Upper lobe of right lung (tissue), 1 donor: ENCODE measurements around the gene HOXC11. TPM values are rescaled to one million over a fixed set of nuclear protein-coding genes. Genes with fewer than 3 reads are reported as not detected.

Experiments
- ATAC-seq: fragments of 200-7000 bp; cut with Tn5 transposase; one replicate; pipeline ENCODE4 v1.9.1; 2020; ENCODE audit warnings: mild to moderate bottlenecking, moderate library complexity
- DNase-seq: peaks from one replicate; pipeline ENCODE4 v3.0.0-alpha.2; 2020
- H3K27ac ChIP-seq: fragments of 200-600 bp; one replicate; pipeline ENCODE4 v1.8.0; 2022
- H3K27me3 ChIP-seq: fragments of 200-600 bp; one replicate; pipeline ENCODE4 v1.8.0; 2022; ENCODE audit warnings: mild to moderate bottlenecking
- H3K36me3 ChIP-seq: fragments of 200-600 bp; one replicate; pipeline ENCODE4 v1.8.0; 2022
- H3K4me1 ChIP-seq: fragments of 200-600 bp; one replicate; pipeline ENCODE4 v1.8.0; 2022
- H3K4me3 ChIP-seq: fragments of 200-600 bp; one replicate; pipeline ENCODE4 v1.8.0; 2022; ENCODE audit warnings: mild to moderate bottlenecking
- H3K9me3 ChIP-seq: fragments of 200-600 bp; one replicate; pipeline ENCODE4 v1.8.0; 2022
- intact Hi-C: fragments of 100-400 bp; cut with DNase I; formaldehyde crosslinking; loops from one replicate; pipeline ENCODE4 v1.11.0; 2022
- total RNA-seq: library from RNA; stranded (reverse); fragmentation: NEBNext Ultra II Directional; extraction: Animal tissue kit (Norgen Biotek cat#: 25700); gene quantifications from one replicate; pipeline ENCODE4 v1.2.1, GENCODE V29; 2021
- TF ChIP-seq, protein P1 (sequence below): fragments of 200-600 bp; IDR thresholded peaks from one replicate; pipeline ENCODE4 v1.8.0; 2022; ENCODE audit warnings: antibody characterized with exemption
- donor health status: DM: no; HTN: yes; CAD: no; lungs with severe emphysema.

HOXC11 gene
- total RNA-seq, 1 donor from 2014 or later, result not detected

DNA sequence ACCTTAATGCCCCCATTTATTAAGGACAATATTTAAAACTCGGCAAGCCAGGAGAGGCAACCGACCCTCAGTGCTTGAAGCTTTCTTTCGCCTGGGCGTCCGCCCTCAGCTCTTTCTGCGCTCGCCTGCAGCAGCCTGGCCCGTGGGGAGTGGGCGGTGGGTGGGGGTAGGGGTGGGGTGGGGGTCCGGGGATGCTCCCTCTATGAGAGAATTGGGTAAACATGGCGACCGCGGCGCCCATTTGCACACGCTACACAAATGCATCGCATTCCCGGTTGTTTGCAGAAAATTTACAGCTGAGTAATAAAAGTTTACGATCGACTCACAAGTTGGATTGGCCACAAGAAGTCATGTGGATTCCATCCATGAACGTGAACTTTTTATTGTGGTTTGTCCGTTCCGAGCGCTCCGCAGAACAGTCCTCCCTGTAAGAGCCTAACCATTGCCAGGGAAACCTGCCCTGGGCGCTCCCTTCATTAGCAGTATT, 43.6 kb downstream of the HOXC11 start:
- no peak for ATAC-seq
- no peak for DNase-seq
- Histone ChIP-seq H3K27me3 (peaks cover 95% of the 10 kb centered on the region), H3K36me3 (no peaks in the 10 kb centered on the region), H3K27ac (no peak overlapping the region), H3K4me1 (peaks cover 5% of the 10 kb centered on the region), H3K9me3 (no peaks in the 10 kb centered on the region), H3K4me3 (peak overlapping the region; percentile 48)
- TF ChIP-seq, protein P1, sequence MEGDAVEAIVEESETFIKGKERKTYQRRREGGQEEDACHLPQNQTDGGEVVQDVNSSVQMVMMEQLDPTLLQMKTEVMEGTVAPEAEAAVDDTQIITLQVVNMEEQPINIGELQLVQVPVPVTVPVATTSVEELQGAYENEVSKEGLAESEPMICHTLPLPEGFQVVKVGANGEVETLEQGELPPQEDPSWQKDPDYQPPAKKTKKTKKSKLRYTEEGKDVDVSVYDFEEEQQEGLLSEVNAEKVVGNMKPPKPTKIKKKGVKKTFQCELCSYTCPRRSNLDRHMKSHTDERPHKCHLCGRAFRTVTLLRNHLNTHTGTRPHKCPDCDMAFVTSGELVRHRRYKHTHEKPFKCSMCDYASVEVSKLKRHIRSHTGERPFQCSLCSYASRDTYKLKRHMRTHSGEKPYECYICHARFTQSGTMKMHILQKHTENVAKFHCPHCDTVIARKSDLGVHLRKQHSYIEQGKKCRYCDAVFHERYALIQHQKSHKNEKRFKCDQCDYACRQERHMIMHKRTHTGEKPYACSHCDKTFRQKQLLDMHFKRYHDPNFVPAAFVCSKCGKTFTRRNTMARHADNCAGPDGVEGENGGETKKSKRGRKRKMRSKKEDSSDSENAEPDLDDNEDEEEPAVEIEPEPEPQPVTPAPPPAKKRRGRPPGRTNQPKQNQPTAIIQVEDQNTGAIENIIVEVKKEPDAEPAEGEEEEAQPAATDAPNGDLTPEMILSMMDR, result no peak
- intact Hi-C loops, result no loop called here

DNA sequence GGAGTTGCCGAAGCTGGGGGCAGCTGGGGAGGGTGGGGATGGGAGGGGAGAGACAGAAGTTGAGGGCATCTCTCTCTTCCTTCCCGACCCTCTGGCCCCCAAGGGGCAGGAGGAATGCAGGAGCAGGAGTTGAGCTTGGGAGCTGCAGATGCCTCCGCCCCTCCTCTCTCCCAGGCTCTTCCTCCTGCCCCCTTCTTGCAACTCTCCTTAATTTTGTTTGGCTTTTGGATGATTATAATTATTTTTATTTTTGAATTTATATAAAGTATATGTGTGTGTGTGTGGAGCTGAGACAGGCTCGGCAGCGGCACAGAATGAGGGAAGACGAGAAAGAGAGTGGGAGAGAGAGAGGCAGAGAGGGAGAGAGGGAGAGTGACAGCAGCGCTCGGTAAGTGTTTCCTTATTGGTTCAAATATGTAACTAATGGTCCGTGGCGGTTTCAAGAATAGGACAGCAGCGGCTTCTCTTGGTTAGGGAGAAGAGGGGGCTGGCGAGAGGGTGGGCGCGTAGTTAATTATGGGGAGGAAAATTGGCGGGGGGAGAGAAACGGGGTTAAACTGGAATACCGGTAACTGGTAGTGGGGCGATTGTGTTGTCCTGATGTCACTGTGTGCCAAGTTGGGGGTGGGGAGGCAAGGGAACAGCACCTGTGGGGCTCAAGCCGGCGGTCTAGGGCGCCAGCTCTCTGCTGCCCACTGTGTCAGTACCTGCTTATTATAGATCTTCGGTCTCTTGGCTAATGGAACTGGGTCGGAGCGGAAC, 44.3 kb downstream of the HOXC11 start:
- no peaks in the 10 kb centered on the region for H3K9me3 ChIP-seq
- DNase-seq, result no peak
- intact Hi-C loops, result no loop called here
- H3K4me3 ChIP-seq, result peak overlapping the region; percentile 48
- peaks cover 5% of the 10 kb centered on the region for H3K4me1 ChIP-seq
- peaks cover 94% of the 10 kb centered on the region for H3K27me3 ChIP-seq
- no peaks in the 10 kb centered on the region for H3K36me3 ChIP-seq
- H3K27ac ChIP-seq, result no peak overlapping the region
- no peak for ATAC-seq
- TF ChIP-seq, protein P1, result no peak

DNA sequence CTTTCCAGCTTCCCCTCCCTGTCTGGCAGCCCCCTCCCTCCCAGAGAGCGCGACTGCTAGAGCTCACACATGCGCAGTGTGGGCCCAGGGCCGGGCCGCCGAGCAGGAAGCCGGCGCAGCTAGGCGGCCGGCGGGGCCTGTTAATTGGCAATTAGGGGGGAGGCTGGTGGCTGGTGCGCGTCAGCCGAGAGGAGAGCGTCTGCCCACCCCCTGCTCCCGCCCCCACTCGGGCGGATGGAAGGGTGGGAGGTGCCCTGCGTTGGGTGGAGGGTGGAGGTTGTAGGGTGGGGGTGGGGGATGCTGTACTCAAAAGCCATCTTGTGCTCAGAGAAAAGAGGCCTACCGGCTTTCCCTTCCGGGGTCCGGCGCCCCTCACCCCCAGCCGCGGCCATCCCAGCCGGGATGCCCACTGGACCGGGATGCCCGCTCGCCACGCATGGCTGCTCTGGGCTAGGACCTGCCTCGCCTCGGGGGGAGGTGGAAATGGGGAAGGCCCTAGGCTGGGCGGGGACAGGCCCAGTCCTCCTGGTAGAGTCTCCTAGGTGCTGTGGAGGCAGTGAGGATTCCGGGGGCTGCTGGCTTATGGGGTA, 45.0 kb downstream of the HOXC11 start:
- intact Hi-C loops, result no loop called here
- H3K9me3 ChIP-seq, result no peaks in the 10 kb centered on the region
- peak overlapping the region; percentile 68 for H3K27ac ChIP-seq
- DNase-seq (peak; percentile 84), ATAC-seq (peak; percentile 78)
- H3K4me3 ChIP-seq, result peak overlapping the region; percentile 48
- TF ChIP-seq, protein P1, result no peak
- H3K36me3 ChIP-seq, result no peaks in the 10 kb centered on the region
- peaks cover 5% of the 10 kb centered on the region for H3K4me1 ChIP-seq
- peaks cover 94% of the 10 kb centered on the region for H3K27me3 ChIP-seq

DNA sequence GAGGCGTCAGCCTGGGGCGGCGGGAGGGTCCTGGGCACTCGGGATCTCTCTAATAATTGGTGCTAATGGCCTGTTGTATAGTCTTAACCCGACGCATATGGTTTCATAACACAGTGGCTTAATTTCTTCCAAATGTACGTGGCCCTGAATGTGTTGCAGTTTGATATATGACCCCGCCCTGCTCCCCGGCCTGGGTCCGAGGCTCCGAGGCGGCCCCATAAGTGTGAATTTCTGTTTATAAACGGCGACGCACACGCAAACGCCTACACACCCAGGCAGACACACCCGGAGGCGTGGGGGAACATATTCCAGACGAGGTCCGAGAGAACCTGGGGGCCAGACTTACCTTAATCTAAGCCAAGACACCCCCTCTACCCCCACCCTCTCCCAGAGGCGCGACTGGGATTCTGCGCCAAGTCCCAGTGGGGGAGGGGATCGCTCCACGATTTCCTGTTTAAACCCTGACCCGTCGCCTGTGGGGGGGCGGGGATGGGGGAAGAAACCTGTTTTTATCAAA, 45.6 kb downstream of the HOXC11 start:
- peaks cover 5% of the 10 kb centered on the region for H3K4me1 ChIP-seq
- intact Hi-C loops, result no loop called here
- H3K36me3 ChIP-seq, result no peaks in the 10 kb centered on the region
- no peak for DNase-seq
- peak overlapping the region; percentile 68 for H3K27ac ChIP-seq
- H3K27me3 ChIP-seq, result peaks cover 94% of the 10 kb centered on the region
- no peak for ATAC-seq
- TF ChIP-seq, protein P1, result no peak
- H3K4me3 ChIP-seq, result peak overlapping the region; percentile 48
- no peaks in the 10 kb centered on the region for H3K9me3 ChIP-seq

DNA sequence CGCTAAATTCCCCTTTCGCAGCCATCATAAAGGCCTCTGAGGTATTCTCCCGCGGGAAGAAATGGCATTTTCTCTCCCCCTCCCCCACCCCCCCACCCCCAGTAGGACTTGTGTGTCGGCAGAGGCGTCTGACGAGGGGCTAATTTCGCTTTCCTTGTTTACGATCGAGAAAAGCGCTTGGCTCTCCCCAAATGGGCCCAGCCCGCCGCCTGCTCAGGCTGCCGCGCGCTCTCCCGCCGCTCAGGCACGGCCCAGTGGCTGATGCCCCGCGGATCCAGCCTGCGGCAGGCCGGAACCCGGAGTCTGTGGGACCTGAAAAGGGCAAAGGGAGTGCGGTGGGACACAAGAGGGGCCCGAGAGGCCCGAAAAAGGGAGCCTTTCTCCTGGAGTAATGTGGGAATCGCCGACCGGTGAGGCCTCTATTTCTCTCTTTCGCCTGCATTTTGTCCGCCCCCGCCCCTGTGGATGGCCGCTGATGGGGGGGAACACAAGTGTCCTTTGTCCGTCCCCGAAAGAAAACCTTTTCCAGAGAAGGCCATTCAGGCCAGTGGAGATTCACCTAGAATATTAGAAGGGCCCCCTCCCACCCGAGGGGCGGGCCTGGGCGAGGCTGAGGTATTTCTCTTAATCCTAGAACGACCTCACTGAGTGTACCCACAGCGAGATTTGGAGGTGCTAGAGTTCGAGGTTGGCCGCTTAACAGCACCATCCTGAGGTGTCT, 46.3 kb downstream of the HOXC11 start:
- Histone ChIP-seq H3K27ac (peak overlapping the region; percentile 65), H3K4me1 (peaks cover 5% of the 10 kb centered on the region), H3K27me3 (peaks cover 96% of the 10 kb centered on the region), H3K4me3 (peak overlapping the region; percentile 48), H3K36me3 (no peaks in the 10 kb centered on the region), H3K9me3 (no peaks in the 10 kb centered on the region)
- TF ChIP-seq, protein P1, result no peak
- DNase-seq (no peak), ATAC-seq (no peak)
- intact Hi-C loops, result no loop called here
